NOMO-1 (cell line): Measurements from ENCODE around the gene CARD11.

ENCODE experiments used
- DNase-seq, 2 experiments: peaks; one replicate each; lab custom pipeline; 2025; ENCODE audit not compliant: unreplicated experiment in 2 of 2; lab: John Stamatoyannopoulos, UW

CARD11 gene

DNA sequence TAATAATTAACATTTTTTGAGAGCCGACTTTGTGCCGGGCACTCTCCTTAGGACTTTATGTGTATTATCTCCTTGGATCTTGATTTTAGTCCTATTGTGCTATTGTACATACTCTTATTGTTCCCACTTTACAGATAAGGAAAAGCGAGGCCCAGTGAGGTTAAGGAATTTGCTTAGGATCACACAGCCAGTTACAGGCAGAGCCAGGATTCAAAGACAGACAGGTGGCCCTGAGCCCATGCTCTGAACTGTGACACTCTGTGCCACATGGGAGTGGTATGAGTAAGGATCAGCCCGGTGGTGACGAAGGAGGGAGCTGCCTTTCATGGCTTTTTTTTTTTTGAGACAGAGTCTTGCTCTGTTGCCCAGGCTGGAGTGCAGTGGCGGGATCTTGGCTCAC lies 183.7 kb downstream of the CARD11 start:
- DNase-seq = no peak

DNA sequence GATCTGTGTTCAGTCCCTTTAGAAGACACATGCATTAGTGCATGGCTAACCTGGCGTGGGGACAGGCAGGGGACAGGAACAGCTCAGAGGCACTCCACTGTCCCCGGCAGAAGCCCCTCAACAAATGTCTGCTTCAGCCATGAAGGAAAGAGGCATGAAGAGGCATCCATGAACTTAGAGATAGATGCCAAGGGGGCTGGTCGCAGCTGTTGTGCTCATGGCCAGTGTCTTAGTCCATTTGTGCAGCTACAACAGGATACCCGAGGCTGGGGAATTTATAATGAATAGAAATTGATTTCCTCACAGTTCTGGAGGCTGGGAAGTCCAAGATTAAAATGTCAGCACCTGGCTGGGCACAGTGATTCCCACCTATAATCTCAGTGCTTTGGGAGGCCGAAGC lies 185.0 kb downstream of the CARD11 start:
- DNase-seq = no peak

DNA sequence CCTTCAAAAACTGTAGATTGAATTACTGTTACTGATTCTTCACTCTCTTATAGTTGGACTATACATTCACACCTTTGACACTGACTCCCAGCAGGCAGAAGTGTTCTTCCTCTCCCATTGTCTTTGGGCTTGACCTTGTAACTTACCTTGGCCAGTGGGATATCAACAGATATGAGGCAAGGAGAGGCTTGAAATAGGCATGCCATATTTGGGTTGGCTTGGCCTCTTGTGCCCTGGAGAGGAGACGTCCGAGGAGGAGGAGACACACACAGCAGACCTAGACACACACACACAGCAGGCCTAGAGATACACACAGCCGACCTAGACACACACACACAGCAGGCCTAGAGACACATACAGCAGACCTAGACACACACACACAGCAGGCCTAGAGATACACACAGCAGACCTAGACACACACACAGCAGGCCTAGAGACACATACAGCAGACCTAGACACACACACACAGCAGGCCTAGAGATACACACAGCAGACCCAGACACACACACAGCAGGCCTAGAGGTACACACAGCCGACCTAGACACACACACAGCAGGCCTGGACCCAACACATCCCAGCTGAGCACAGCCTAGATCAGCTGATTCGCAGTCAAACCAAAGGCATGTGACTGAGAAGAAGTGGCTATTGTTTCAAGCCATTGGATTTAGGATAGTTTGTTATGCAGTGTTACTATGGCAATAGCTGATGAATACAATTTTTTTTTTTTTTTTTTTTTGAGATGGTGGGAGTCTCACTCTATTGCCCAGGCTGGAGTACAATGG lies 187.1 kb downstream of the CARD11 start:
- DNase-seq = no peak
